PC-3 (cell line): ENCODE measurements around the gene KHDRBS2. TPM values are rescaled to one million over a fixed set of nuclear protein-coding genes. Genes with fewer than 3 reads are reported as not detected.

Experiments used
- ATAC-seq: fragments of 200-7000 bp; cut with Tn5 transposase; 2 replicates; pipeline ENCODE4 v1.9.1; 2020; ENCODE audit warnings: mild to moderate bottlenecking, moderate library complexity
- BruUV-seq: library from RNA; stranded (reverse); fragments of 400-500 nt; replicated peaks from 2 replicates; lab custom pipeline; 2021; lab: Mats Ljungman, UMichigan
- CTCF ChIA-PET: fragments of 300-600 bp; sonication (Branson Sonifier 250); formaldehyde crosslinking; loops from one replicate; lab custom pipeline; 2022; ENCODE audit warnings: antibody characterized with exemption; lab: Charles Lee
- POLR2A ChIA-PET: fragments of 300-600 bp; sonication (Branson Sonifier 250); formaldehyde crosslinking; loops from one replicate; lab custom pipeline; 2022; ENCODE audit warnings: antibody characterized with exemption; ENCODE audit not compliant: unreplicated experiment; lab: Charles Lee
- DNase-seq: peaks from one replicate; pipeline ENCODE4 v3.0.0-alpha.2; 2015
- H2AFZ ChIP-seq: fragments of 300-600 bp; sonication (generic); 2 replicates; pipeline ENCODE4 v1.6.0; 2016; ENCODE audit warnings: antibody characterized with exemption, low read length
- H3F3A ChIP-seq: fragments of 300-600 bp; sonication (generic); one replicate; pipeline ENCODE4 v1.6.0; 2017; ENCODE audit warnings: antibody characterized with exemption, low read length, control low read depth, mild to moderate bottlenecking; ENCODE audit not compliant: unreplicated experiment
- H3K27ac ChIP-seq: fragments of 300-600 bp; sonication (generic); 2 replicates; pipeline ENCODE4 v1.5.1; 2016; ENCODE audit warnings: mild to moderate bottlenecking, low read length
- H3K27me3 ChIP-seq: fragments of 300-600 bp; sonication (generic); 2 replicates; pipeline ENCODE4 v1.6.1; 2016; ENCODE audit warnings: low read length, mixed read lengths
- H3K36me3 ChIP-seq: fragments of 300-600 bp; sonication (generic); 2 replicates; pipeline ENCODE4 v1.6.1; 2016; ENCODE audit warnings: low read depth, mixed run types, low read length, mixed read lengths
- H3K4me1 ChIP-seq: fragments of 300-600 bp; sonication (generic); 2 replicates; pipeline ENCODE4 v1.5.1; 2016; ENCODE audit warnings: low read length; ENCODE audit not compliant: insufficient read depth
- H3K4me2 ChIP-seq: fragments of 300-600 bp; sonication (generic); 2 replicates; pipeline ENCODE4 v1.6.0; 2016; ENCODE audit warnings: low read length
- H3K4me3 ChIP-seq: fragments of 300-600 bp; sonication (generic); 2 replicates; pipeline ENCODE4 v1.5.1; 2016; ENCODE audit warnings: mild to moderate bottlenecking, low read length, mixed read lengths
- H3K79me2 ChIP-seq: fragments of 300-600 bp; sonication (generic); 2 replicates; pipeline ENCODE4 v1.6.1; 2017; ENCODE audit warnings: low read length, mixed read lengths
- H3K9ac ChIP-seq: fragments of 300-600 bp; sonication (generic); 2 replicates; pipeline ENCODE4 v1.6.0; 2016; ENCODE audit warnings: mild to moderate bottlenecking, low read length
- H3K9me2 ChIP-seq: fragments of 300-600 bp; sonication (generic); replicated peaks from 2 replicates; pipeline ENCODE4 v1.6.1; 2016; ENCODE audit warnings: mixed run types, low read length, mixed read lengths
- H3K9me3 ChIP-seq: fragments of 300-600 bp; sonication (generic); 2 replicates; pipeline ENCODE4 v1.6.1; 2016; ENCODE audit warnings: low read length, mixed read lengths
- H4K20me1 ChIP-seq: fragments of 300-600 bp; sonication (generic); 2 replicates; pipeline ENCODE4 v1.6.1; 2016; ENCODE audit warnings: low read length, mixed read lengths
- EZH2 ChIP-seq: fragments of 300-600 bp; sonication (generic); IDR thresholded peaks from one replicate; pipeline ENCODE4 v1.6.1; 2017; ENCODE audit warnings: antibody characterized with exemption, mild to moderate bottlenecking, low read length; ENCODE audit not compliant: unreplicated experiment
- EZH2phosphoT487 ChIP-seq: fragments of 300-600 bp; sonication (generic); IDR thresholded peaks from 2 replicates; pipeline ENCODE4 v1.6.1; 2018; ENCODE audit warnings: mild to moderate bottlenecking, antibody characterized with exemption, low read length, borderline replicate concordance
- intact Hi-C: fragments of 100-400 bp; cut with micrococcal nuclease; formaldehyde crosslinking; loops from 2 replicates; pipeline ENCODE4 v1.9.0; 2023
- total RNA-seq: library from RNA; depleted of rRNA; stranded (reverse); fragments of >200 nt; gene quantifications from 2 replicates; pipeline ENCODE4 v1.2.3, GENCODE V29; 2014
- TF ChIP-seq, protein P1 (sequence below): fragments of 300-600 bp; sonication (generic); conservative IDR thresholded peaks from 2 replicates; pipeline ENCODE4 v1.5.1; 2017; ENCODE audit warnings: antibody characterized with exemption, low read depth, mild to moderate bottlenecking, low read length

Gene KHDRBS2
- total RNA-seq, 1 experiment from 2014 or later: not detected

DNA sequence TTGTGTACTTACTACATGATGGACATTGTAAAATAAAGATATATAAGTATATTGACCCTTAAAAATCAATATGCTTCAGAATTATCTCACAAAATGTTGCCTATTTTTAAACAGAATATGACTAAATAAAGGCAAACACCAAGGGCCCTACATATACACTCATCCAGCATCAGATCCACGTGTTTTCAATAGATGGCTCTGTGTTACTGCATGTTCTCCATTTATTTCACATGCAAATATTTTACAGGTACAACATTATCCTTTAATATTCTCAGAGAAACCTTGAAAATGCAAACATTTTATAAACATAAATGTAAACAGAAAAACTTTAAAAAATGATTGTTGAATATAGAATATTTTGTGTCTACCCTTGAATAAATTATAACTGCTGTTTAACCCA, 2.9 kb upstream of the KHDRBS2 start:
- H3K27ac ChIP-seq: no peak overlapping the region
- H3K4me2 ChIP-seq: no peak overlapping the region
- no peaks in the 10 kb centered on the region for H4K20me1 ChIP-seq
- H3K4me1 ChIP-seq: no peaks in the 10 kb centered on the region
- POLR2A ChIA-PET: no interaction called here
- no peak overlapping the region for H2AFZ ChIP-seq
- H3K9ac ChIP-seq: no peak overlapping the region
- BruUV-seq: no TSS peak
- no peaks in the 10 kb centered on the region for H3K9me2 ChIP-seq
- no peak for DNase-seq
- H3K79me2 ChIP-seq: no peaks in the 10 kb centered on the region
- TF ChIP-seq, protein P1, sequence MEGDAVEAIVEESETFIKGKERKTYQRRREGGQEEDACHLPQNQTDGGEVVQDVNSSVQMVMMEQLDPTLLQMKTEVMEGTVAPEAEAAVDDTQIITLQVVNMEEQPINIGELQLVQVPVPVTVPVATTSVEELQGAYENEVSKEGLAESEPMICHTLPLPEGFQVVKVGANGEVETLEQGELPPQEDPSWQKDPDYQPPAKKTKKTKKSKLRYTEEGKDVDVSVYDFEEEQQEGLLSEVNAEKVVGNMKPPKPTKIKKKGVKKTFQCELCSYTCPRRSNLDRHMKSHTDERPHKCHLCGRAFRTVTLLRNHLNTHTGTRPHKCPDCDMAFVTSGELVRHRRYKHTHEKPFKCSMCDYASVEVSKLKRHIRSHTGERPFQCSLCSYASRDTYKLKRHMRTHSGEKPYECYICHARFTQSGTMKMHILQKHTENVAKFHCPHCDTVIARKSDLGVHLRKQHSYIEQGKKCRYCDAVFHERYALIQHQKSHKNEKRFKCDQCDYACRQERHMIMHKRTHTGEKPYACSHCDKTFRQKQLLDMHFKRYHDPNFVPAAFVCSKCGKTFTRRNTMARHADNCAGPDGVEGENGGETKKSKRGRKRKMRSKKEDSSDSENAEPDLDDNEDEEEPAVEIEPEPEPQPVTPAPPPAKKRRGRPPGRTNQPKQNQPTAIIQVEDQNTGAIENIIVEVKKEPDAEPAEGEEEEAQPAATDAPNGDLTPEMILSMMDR: no peak
- TF ChIP-seq EZH2phosphoT487 (no peak), EZH2 (no peak)
- H3K27me3 ChIP-seq: 0 out of 2 replicates have a peak, but pooled peaks cover 5% of the 10 kb centered on the region
- no peak for ATAC-seq
- no peaks in the 10 kb centered on the region for H3K9me3 ChIP-seq
- CTCF ChIA-PET: no interaction called here
- no peaks in the 10 kb centered on the region for H3F3A ChIP-seq
- H3K4me3 ChIP-seq: no peak overlapping the region
- intact Hi-C loops: loop anchor here (10.0 kb wide), 1 partner anchor 484 kb away; no protein-coding TSS in a partner anchor
- no peaks in the 10 kb centered on the region for H3K36me3 ChIP-seq

DNA sequence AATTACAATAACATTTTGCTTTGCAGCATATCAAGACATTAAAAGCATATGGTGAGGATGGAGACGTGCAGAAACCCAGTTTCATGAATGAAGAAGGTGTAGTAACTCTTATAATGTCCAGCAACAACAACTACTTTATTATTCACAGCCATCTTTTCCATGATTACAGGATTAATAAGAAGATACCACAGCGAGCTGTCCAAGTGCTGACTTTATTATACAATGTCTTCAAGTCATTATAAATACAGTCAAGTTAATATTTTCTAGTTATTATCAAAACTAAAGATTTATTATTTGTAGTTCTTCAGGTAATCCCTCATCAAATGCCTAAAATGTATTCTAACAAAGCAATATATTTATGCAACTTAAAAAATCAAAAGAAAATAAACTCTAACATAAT, 2.5 kb upstream of the KHDRBS2 start:
- H3K9ac ChIP-seq: no peak overlapping the region
- TF ChIP-seq EZH2phosphoT487 (no peak), EZH2 (no peak)
- TF ChIP-seq, protein P1: no peak
- H3K9me2 ChIP-seq: no peaks in the 10 kb centered on the region
- no peak for DNase-seq
- no peaks in the 10 kb centered on the region for H3K9me3 ChIP-seq
- no peak for ATAC-seq
- no peak overlapping the region for H3K27ac ChIP-seq
- H4K20me1 ChIP-seq: no peaks in the 10 kb centered on the region
- H3K36me3 ChIP-seq: no peaks in the 10 kb centered on the region
- no peaks in the 10 kb centered on the region for H3K79me2 ChIP-seq
- intact Hi-C loops: loop anchor here (10.0 kb wide), 1 partner anchor 484 kb away; no protein-coding TSS in a partner anchor
- H3K27me3 ChIP-seq: 0 out of 2 replicates have a peak, but pooled peaks cover 5% of the 10 kb centered on the region
- ChIA-PET CTCF (no interaction called here), POLR2A (no interaction called here)
- H3K4me2 ChIP-seq: no peak overlapping the region
- no peak overlapping the region for H3K4me3 ChIP-seq
- H3F3A ChIP-seq: no peaks in the 10 kb centered on the region
- H3K4me1 ChIP-seq: no peaks in the 10 kb centered on the region
- no peak overlapping the region for H2AFZ ChIP-seq
- BruUV-seq: no TSS peak

- ATAC-seq (no peak), DNase-seq (no peak)
- Histone ChIP-seq H3K27me3 (0 out of 2 replicates have a peak, but pooled peaks cover 5% of the 10 kb centered on the region), H3K4me2 (no peak overlapping the region), H3K4me3 (no peak overlapping the region), H3F3A (no peaks in the 10 kb centered on the region), H2AFZ (no peak overlapping the region), H3K4me1 (no peaks in the 10 kb centered on the region), H3K9ac (no peak overlapping the region), H3K9me3 (no peaks in the 10 kb centered on the region), H3K27ac (no peak overlapping the region), H3K9me2 (no peaks in the 10 kb centered on the region), H4K20me1 (no peaks in the 10 kb centered on the region), H3K79me2 (no peaks in the 10 kb centered on the region), H3K36me3 (no peaks in the 10 kb centered on the region)
- CTCF ChIA-PET: no interaction called here
- POLR2A ChIA-PET: no interaction called here
- no peak for TF ChIP-seq EZH2phosphoT487
- no peak for TF ChIP-seq EZH2
- TF ChIP-seq, protein P1: no peak
- intact Hi-C loops: loop anchor here (10.0 kb wide), 1 partner anchor 482 kb away; no protein-coding TSS in a partner anchor
- BruUV-seq: no TSS peak
Measured at GRCh38 chr6:62286470-62286843, 432 bp upstream of the KHDRBS2 start.
